Duodenal mucosa (tissue), 2 donors: ENCODE data around the gene KCNJ9.
A peak's percentile ranks its signal among the peaks of the same experiment; 100 is the strongest.

Source experiments
- H3K27ac ChIP-seq: one replicate; pipeline ENCODE4 v1.7.0; 2013; ENCODE audit warnings: low read depth, low read length
- H3K27me3 ChIP-seq, 2 donors: one replicate each; pipeline ENCODE4 v1.7.0; 2013; ENCODE audit warnings: low read length in 2 of 2, control low read depth in 1 of 2; ENCODE audit not compliant: insufficient read depth in 2 of 2, control insufficient read depth in 1 of 2
- H3K36me3 ChIP-seq, 2 donors: one replicate each; pipeline ENCODE4 v1.7.0; 2013; ENCODE audit warnings: low read length in 2 of 2, control low read depth in 1 of 2; ENCODE audit not compliant: insufficient read depth in 2 of 2, control insufficient read depth in 1 of 2
- H3K4me1 ChIP-seq, 2 donors: one replicate each; pipeline ENCODE4 v1.7.0; 2013; ENCODE audit warnings: low read length in 2 of 2, control low read depth in 1 of 2; ENCODE audit not compliant: insufficient read depth in 2 of 2, control insufficient read depth in 1 of 2
- H3K4me3 ChIP-seq, 2 donors: one replicate each; pipeline ENCODE4 v1.7.0; 2013; ENCODE audit warnings: low read length in 2 of 2, low read depth in 1 of 2
- H3K9ac ChIP-seq, 2 donors: one replicate each; pipeline ENCODE4 v1.7.0; 2013; ENCODE audit warnings: low read length in 2 of 2, low read depth in 1 of 2
- H3K9me3 ChIP-seq, 2 donors: one replicate each; pipeline ENCODE4 v1.7.0; 2013; ENCODE audit warnings: low read length in 2 of 2, control low read depth in 1 of 2; ENCODE audit not compliant: control insufficient read depth in 1 of 2

KCNJ9 gene

GRCh38 chr1:160095382-160096105, 14.2 kb downstream of the KCNJ9 start:
- H3K4me1 ChIP-seq, result peaks cover 57 to 67% of the 10 kb centered on the region in 2 donors
- H3K4me3 ChIP-seq, result peak overlapping the region in 1 of 2 donors; percentile 25
- H3K9ac ChIP-seq, result peak overlapping the region in 1 of 2 donors; percentile 9
- H3K36me3 ChIP-seq, result peaks cover 18 to 41% of the 10 kb centered on the region in 2 donors
- no peak overlapping the region for H3K27ac ChIP-seq
- no peaks in the 10 kb centered on the region for H3K9me3 ChIP-seq
- H3K27me3 ChIP-seq, result no peaks in the 10 kb centered on the region

GRCh38 chr1:160096274-160097116, 15.2 kb downstream of the KCNJ9 start:
- peaks cover 13 to 31% of the 10 kb centered on the region in 2 donors for H3K36me3 ChIP-seq
- H3K27ac ChIP-seq, result no peak overlapping the region
- peak overlapping the region; percentile 84 to 91 for H3K9ac ChIP-seq
- peak overlapping the region; percentile 84 to 87 for H3K4me3 ChIP-seq
- H3K27me3 ChIP-seq, result no peaks in the 10 kb centered on the region
- no peaks in the 10 kb centered on the region for H3K9me3 ChIP-seq
- peaks cover 61 to 73% of the 10 kb centered on the region in 2 donors for H3K4me1 ChIP-seq

- peak overlapping the region; percentile 84 to 91 for H3K9ac ChIP-seq
- no peaks in the 10 kb centered on the region for H3K9me3 ChIP-seq
- peaks cover 62 to 69% of the 10 kb centered on the region in 2 donors for H3K4me1 ChIP-seq
- H3K27ac ChIP-seq, result no peak overlapping the region
- H3K4me3 ChIP-seq, result peak overlapping the region; percentile 84 to 87
- H3K27me3 ChIP-seq, result no peaks in the 10 kb centered on the region
- H3K36me3 ChIP-seq, result peaks cover 6 to 23% of the 10 kb centered on the region in 2 donors
These were observed 16.0 kb downstream of the KCNJ9 start for GRCh38 chr1:160097151-160097910.

- no peaks in the 10 kb centered on the region for H3K27me3 ChIP-seq
- peaks cover 0 to 15% of the 10 kb centered on the region in 2 donors for H3K36me3 ChIP-seq
- H3K27ac ChIP-seq, result peak within 1 kb of the TSS; percentile 72
- H3K9me3 ChIP-seq, result no peaks in the 10 kb centered on the region
- peak within 1 kb of the TSS; percentile 91 to 93 for H3K9ac ChIP-seq
- peaks cover 54 to 60% of the 10 kb centered on the region in 2 donors for H3K4me1 ChIP-seq
- H3K4me3 ChIP-seq, result peak within 1 kb of the TSS; percentile 85 to 87
These were observed 16.8 kb downstream of the KCNJ9 start, which contains the start of gene IGSF8 for GRCh38 chr1:160097911-160098851. TSS of gene IGSF8 (minus strand) at chr1:160098619. CDS start at chr1:160098472, 147 bp downstream.

GRCh38 chr1:160098852-160099561, 17.7 kb downstream of the KCNJ9 start:
- Histone ChIP-seq H3K9me3 (no peaks in the 10 kb centered on the region), H3K36me3 (peaks cover 0 to 8% of the 10 kb centered on the region in 2 donors), H3K4me1 (peaks cover 46 to 55% of the 10 kb centered on the region in 2 donors), H3K9ac (peak overlapping the region; percentile 83 to 93), H3K27me3 (no peaks in the 10 kb centered on the region), H3K27ac (peak overlapping the region; percentile 72), H3K4me3 (peak overlapping the region; percentile 81 to 85)

- no peaks in the 10 kb centered on the region for H3K9me3 ChIP-seq
- peak overlapping the region in 1 of 2 donors; percentile 93 for H3K9ac ChIP-seq
- H3K4me1 ChIP-seq, result peaks cover 39 to 54% of the 10 kb centered on the region in 2 donors
- H3K27ac ChIP-seq, result no peak overlapping the region
- H3K4me3 ChIP-seq, result no peak overlapping the region
- peaks cover 0 to 3% of the 10 kb centered on the region in 2 donors for H3K36me3 ChIP-seq
- H3K27me3 ChIP-seq, result no peaks in the 10 kb centered on the region
These were observed 18.5 kb downstream of the KCNJ9 start for GRCh38 chr1:160099716-160100375.

GRCh38 chr1:160101037-160101716, 19.8 kb downstream of the KCNJ9 start:
- Histone ChIP-seq H3K9me3 (no peaks in the 10 kb centered on the region), H3K27ac (no peak overlapping the region), H3K27me3 (no peaks in the 10 kb centered on the region), H3K36me3 (no peaks in the 10 kb centered on the region), H3K4me3 (no peak overlapping the region), H3K4me1 (peaks cover 26 to 41% of the 10 kb centered on the region in 2 donors), H3K9ac (peak overlapping the region in 1 of 2 donors; percentile 15)
